IMR-90 (cell line): Measurements from ENCODE around the gene PSMG4. TPM values are rescaled to one million over a fixed set of nuclear protein-coding genes. Genes with fewer than 3 reads are reported as not detected.

Experiments
- ATAC-seq: fragments of 200-7000 bp; cut with Tn5 transposase; 2 replicates; pipeline ENCODE4 v1.9.1; 2020; ENCODE audit warnings: low read depth, mild to moderate bottlenecking, moderate library complexity
- BruUV-seq: library from RNA; stranded (reverse); fragments of 400-500 nt; replicated peaks from 2 replicates; lab custom pipeline; 2021; lab: Mats Ljungman, UMichigan
- CTCF ChIA-PET: fragments of 300-600 bp; formaldehyde crosslinking; extraction: SDS; loops from one replicate; lab custom pipeline; 2021; ENCODE audit warnings: antibody characterized with exemption; lab: Yijun Ruan, JAX
- POLR2A ChIA-PET: fragments of 300-600 bp; sonication (Branson Sonifier 250); formaldehyde crosslinking; loops from one replicate; lab custom pipeline; 2022; ENCODE audit warnings: antibody characterized with exemption; ENCODE audit not compliant: unreplicated experiment; lab: Charles Lee
- DNase-seq: peaks from one replicate; pipeline ENCODE4 v3.0.0; 2013
- H2AFZ ChIP-seq: replicated peaks from 2 replicates; pipeline ENCODE3; 2013; ENCODE audit warnings: low read length, mild to moderate bottlenecking; ENCODE audit not compliant: poor library complexity
- H2AK5ac ChIP-seq: 2 replicates; pipeline ENCODE4 v1.6.1; 2013; ENCODE audit warnings: low read depth, low read length, inconsistent platforms
- H2AK9ac ChIP-seq: replicated peaks from 2 replicates; pipeline ENCODE3; 2013; ENCODE audit warnings: mild to moderate bottlenecking, low read depth, low read length, moderate library complexity; ENCODE audit not compliant: poor library complexity
- H2BK120ac ChIP-seq: 2 replicates; pipeline ENCODE4 v1.6.1; 2013; ENCODE audit warnings: low read depth, low read length, inconsistent platforms
- H2BK15ac ChIP-seq: 3 replicates; pipeline ENCODE4 v1.6.1; 2013; ENCODE audit warnings: low read depth, low read length, inconsistent platforms
- H2BK20ac ChIP-seq: 2 replicates; pipeline ENCODE4 v1.6.1; 2013; ENCODE audit warnings: low read depth, mild to moderate bottlenecking, inconsistent platforms, low read length, moderate library complexity
- H2BK5ac ChIP-seq: 2 replicates; pipeline ENCODE4 v1.6.1; 2013; ENCODE audit warnings: mild to moderate bottlenecking, low read depth, low read length, inconsistent platforms; ENCODE audit not compliant: poor library complexity, severe bottlenecking
- H3K14ac ChIP-seq: replicated peaks from 2 replicates; pipeline ENCODE4 v1.6.1; 2013; ENCODE audit warnings: low read depth, low read length, inconsistent platforms
- H3K18ac ChIP-seq: 2 replicates; pipeline ENCODE4 v1.6.1; 2013; ENCODE audit warnings: low read depth, low read length, control low read depth
- H3K23ac ChIP-seq: 2 replicates; pipeline ENCODE4 v1.6.1; 2013; ENCODE audit warnings: low read depth, low read length, inconsistent platforms
- H3K27ac ChIP-seq: 2 replicates; pipeline ENCODE4 v1.5.1; 2013; ENCODE audit warnings: mild to moderate bottlenecking, control low read depth, low read length; ENCODE audit not compliant: insufficient read depth
- H3K27me3 ChIP-seq: 2 replicates; pipeline ENCODE4 v1.6.1; 2013; ENCODE audit warnings: low read length; ENCODE audit not compliant: control insufficient read depth, insufficient read depth
- H3K36me3 ChIP-seq: 2 replicates; pipeline ENCODE4 v1.6.1; 2013; ENCODE audit warnings: low read length, mixed read lengths; ENCODE audit not compliant: control insufficient read depth, insufficient read depth
- H3K4ac ChIP-seq: 2 replicates; pipeline ENCODE4 v1.6.1; 2013; ENCODE audit warnings: low read depth, low read length, inconsistent platforms
- H3K4me1 ChIP-seq: 2 replicates; pipeline ENCODE4 v1.6.1; 2013; ENCODE audit warnings: low read length, mixed read lengths; ENCODE audit not compliant: control insufficient read depth, insufficient read depth
- H3K4me2 ChIP-seq: 2 replicates; pipeline ENCODE4 v1.6.1; 2013; ENCODE audit warnings: low read depth, mild to moderate bottlenecking, control low read depth, low read length, moderate library complexity
- H3K4me3 ChIP-seq: 2 replicates; pipeline ENCODE4 v1.5.1; 2013; ENCODE audit warnings: low read depth, mild to moderate bottlenecking, control low read depth, low read length, moderate library complexity; ENCODE audit not compliant: insufficient read depth
- H3K56ac ChIP-seq: 2 replicates; pipeline ENCODE4 v1.6.1; 2013; ENCODE audit warnings: low read length, inconsistent platforms; ENCODE audit not compliant: insufficient read depth; ENCODE audit errors: extremely low read depth
- H3K79me1 ChIP-seq, 2 experiments: 2 replicates each; pipeline ENCODE4 v1.6.1; 2013; ENCODE audit warnings: low read length in 2 of 2, inconsistent platforms in 1 of 2, low read depth in 1 of 2
- H3K9ac ChIP-seq: 2 replicates; pipeline ENCODE4 v1.6.1; 2013; ENCODE audit warnings: low read depth, low read length, control low read depth
- H3K9me1 ChIP-seq: 2 replicates; pipeline ENCODE4 v1.6.1; 2013; ENCODE audit warnings: low read length, inconsistent platforms; ENCODE audit not compliant: insufficient read depth
- H3K9me3 ChIP-seq: 2 replicates; pipeline ENCODE4 v1.6.1; 2013; ENCODE audit warnings: low read length; ENCODE audit not compliant: control insufficient read depth, insufficient read depth
- H4K20me1 ChIP-seq: 2 replicates; pipeline ENCODE4 v1.6.1; 2013; ENCODE audit warnings: low read length, inconsistent platforms; ENCODE audit not compliant: insufficient read depth
- H4K5ac ChIP-seq: 2 replicates; pipeline ENCODE4 v1.6.1; 2013; ENCODE audit warnings: mild to moderate bottlenecking, low read depth, low read length, control low read depth
- H4K8ac ChIP-seq, 2 experiments: 2 replicates each; pipeline ENCODE4 v1.6.1; 2013; ENCODE audit warnings: low read depth in 2 of 2, low read length in 2 of 2, control low read depth in 1 of 2, inconsistent platforms in 1 of 2
- H4K91ac ChIP-seq: 2 replicates; pipeline ENCODE4 v1.6.1; 2013; ENCODE audit warnings: low read depth, low read length, inconsistent platforms; ENCODE audit not compliant: insufficient read depth
- CEBPB ChIP-seq: IDR thresholded peaks from 2 replicates; pipeline ENCODE4 v1.6.1; 2012; ENCODE audit warnings: low read depth, low read length, improper control_type of control experiment
- CHD1 ChIP-seq: IDR thresholded peaks from 2 replicates; pipeline ENCODE4 v1.6.1; 2012; ENCODE audit warnings: low read depth, low read length, improper control_type of control experiment
- MAFK ChIP-seq: IDR thresholded peaks from 2 replicates; pipeline ENCODE4 v1.6.1; 2012; ENCODE audit warnings: low read depth, low read length, improper control_type of control experiment
- MAZ ChIP-seq: IDR thresholded peaks from 2 replicates; pipeline ENCODE4 v1.6.1; 2012; ENCODE audit warnings: low read depth, mild to moderate bottlenecking, low read length, improper control_type of control experiment, moderate library complexity, borderline replicate concordance
- NFE2L2 ChIP-seq: fragments of 150-350 bp; IDR thresholded peaks from 2 replicates; pipeline ENCODE4 v1.6.1; 2016; ENCODE audit warnings: low read depth, mild to moderate bottlenecking, low read length
- POLR2A ChIP-seq: IDR thresholded peaks from 2 replicates; pipeline ENCODE4 v1.6.1; 2012; ENCODE audit warnings: mild to moderate bottlenecking, low read depth, low read length
- RAD21 ChIP-seq: IDR thresholded peaks from 2 replicates; pipeline ENCODE4 v1.6.1; 2012; ENCODE audit warnings: low read length, improper control_type of control experiment
- RCOR1 ChIP-seq: IDR thresholded peaks from 2 replicates; pipeline ENCODE4 v1.6.1; 2012; ENCODE audit warnings: mild to moderate bottlenecking, low read length, improper control_type of control experiment; ENCODE audit not compliant: insufficient replicate concordance
- RFX5 ChIP-seq: IDR thresholded peaks from 2 replicates; pipeline ENCODE4 v1.8.0; 2012; ENCODE audit warnings: low read depth, mild to moderate bottlenecking, low read length, moderate library complexity
- USF2 ChIP-seq: fragments of 150-350 bp; IDR thresholded peaks from 2 replicates; pipeline ENCODE4 v1.6.1; 2017; ENCODE audit warnings: mild to moderate bottlenecking, antibody characterized with exemption, low read length, low read depth
- WGBS, 2 experiments: methylation state at CpG; one replicate each; pipeline versions ENCODE4 v1.1.5 to v1.1.7; 2013; ENCODE audit warnings: missing lambda C conversion rate in 2 of 2; ENCODE audit not compliant: insufficient read length in 1 of 2; ENCODE audit errors: extremely low coverage in 2 of 2; 5-methylcytosine and 5-hydroxymethylcytosine counted together
- dilution Hi-C: fragments of 300-500 bp; cut with HindIII; formaldehyde crosslinking; loops from one replicate; pipeline ENCODE4 v1.14.3; 2018; ENCODE audit warnings: low sequenced_read_pairs; ENCODE audit not compliant: unreplicated experiment
- in situ Hi-C: fragments of 300-500 bp; cut with MboI; formaldehyde crosslinking; loops from 3 replicates; pipeline ENCODE4 v1.14.3; 2019; ENCODE audit warnings: low sequenced_read_pairs, inconsistent platforms, mixed read lengths
- intact Hi-C: fragments of 100-400 bp; cut with micrococcal nuclease; formaldehyde crosslinking; loops from 2 replicates; pipeline ENCODE4 v1.10.0; 2022
- polyA plus RNA-seq, 3 experiments: library from polyadenylated mRNA; depleted of rRNA; stranded (reverse); fragments of >200 nt; gene quantifications; 2 replicates each; pipeline ENCODE4 v1.2.3, GENCODE V29; 2012; ENCODE audit warnings: low replicate concordance in 1 of 3
- total RNA-seq: library from RNA; depleted of rRNA; stranded (reverse); fragments of >200 nt; gene quantifications from 2 replicates; pipeline ENCODE4 v1.2.3, GENCODE V29; 2012
- TF ChIP-seq, protein P1 (sequence below): conservative IDR thresholded peaks from 2 replicates; pipeline ENCODE4 v1.5.1; 2012; ENCODE audit warnings: mild to moderate bottlenecking, low read depth, low read length, improper control_type of control experiment

The PSMG4 gene
- total and polyA plus RNA-seq, 2 of the 4 experiments (the other 2 are of a cell fraction) = 5.6 to 13.4 TPM

- Histone ChIP-seq H3K27ac (no peak overlapping the region), H3K27me3 (no peaks in the 10 kb centered on the region), H4K5ac (no peak overlapping the region), H2BK20ac (no peak overlapping the region), H2AK9ac (peak overlapping the region; percentile 45), H4K91ac (no peak overlapping the region), H4K8ac (no peak overlapping the region), H3K14ac (no peak overlapping the region), H2BK15ac (no peak overlapping the region), H2BK120ac (no peak overlapping the region), H3K9ac (no peak overlapping the region), H3K4me3 (no peak overlapping the region), H3K4ac (no peak overlapping the region), H3K18ac (no peak overlapping the region), H3K4me2 (no peak overlapping the region), H2AK5ac (no peak overlapping the region), H3K9me1 (peaks cover 7% of the 10 kb centered on the region; the same call in 1 of the 2 replicates), H3K36me3 (no peaks in the 10 kb centered on the region), H3K4me1 (peaks cover 18% of the 10 kb centered on the region), H3K9me3 (no peaks in the 10 kb centered on the region), H2AFZ (peak overlapping the region; percentile 15), H3K79me1 (no peaks in the 10 kb centered on the region), H3K23ac (no peak overlapping the region), H3K56ac (no peak overlapping the region), H2BK5ac (no peak overlapping the region), H4K20me1 (peaks cover 26% of the 10 kb centered on the region)
- in situ Hi-C loops = loop anchor here (5.0 kb wide), 1 partner anchor 448 kb away; no protein-coding TSS in a partner anchor
- ATAC-seq = no peak
- dilution Hi-C loops = no loop called here
- intact Hi-C loops = loop anchor here (5.0 kb wide), 2 partner anchors 128 to 238 kb away; no protein-coding TSS in a partner anchor
- ChIA-PET POLR2A (no interaction called here), CTCF (no interaction called here)
- BruUV-seq = no TSS peak
- 91% methylated on average over 15 of the region's 23 CpGs; no CpG with 5 or more reads in 1 of the 2 experiments for WGBS, 2 experiments
- no peak for DNase-seq
- TF ChIP-seq RCOR1 = no peak
- TF ChIP-seq CEBPB = no peak
- TF ChIP-seq NFE2L2 = no peak
- TF ChIP-seq MAZ = no peak
- TF ChIP-seq USF2 = no peak
- no peak for TF ChIP-seq CHD1
- TF ChIP-seq, protein P1, sequence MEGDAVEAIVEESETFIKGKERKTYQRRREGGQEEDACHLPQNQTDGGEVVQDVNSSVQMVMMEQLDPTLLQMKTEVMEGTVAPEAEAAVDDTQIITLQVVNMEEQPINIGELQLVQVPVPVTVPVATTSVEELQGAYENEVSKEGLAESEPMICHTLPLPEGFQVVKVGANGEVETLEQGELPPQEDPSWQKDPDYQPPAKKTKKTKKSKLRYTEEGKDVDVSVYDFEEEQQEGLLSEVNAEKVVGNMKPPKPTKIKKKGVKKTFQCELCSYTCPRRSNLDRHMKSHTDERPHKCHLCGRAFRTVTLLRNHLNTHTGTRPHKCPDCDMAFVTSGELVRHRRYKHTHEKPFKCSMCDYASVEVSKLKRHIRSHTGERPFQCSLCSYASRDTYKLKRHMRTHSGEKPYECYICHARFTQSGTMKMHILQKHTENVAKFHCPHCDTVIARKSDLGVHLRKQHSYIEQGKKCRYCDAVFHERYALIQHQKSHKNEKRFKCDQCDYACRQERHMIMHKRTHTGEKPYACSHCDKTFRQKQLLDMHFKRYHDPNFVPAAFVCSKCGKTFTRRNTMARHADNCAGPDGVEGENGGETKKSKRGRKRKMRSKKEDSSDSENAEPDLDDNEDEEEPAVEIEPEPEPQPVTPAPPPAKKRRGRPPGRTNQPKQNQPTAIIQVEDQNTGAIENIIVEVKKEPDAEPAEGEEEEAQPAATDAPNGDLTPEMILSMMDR = no peak
- no peak for TF ChIP-seq RFX5
- TF ChIP-seq POLR2A = no peak
- no peak for TF ChIP-seq RAD21
- TF ChIP-seq MAFK = no peak
Measured at GRCh38 chr6:3283641-3284435, 25.1 kb downstream of the PSMG4 start.
